ENCODE data around the gene C2orf78.

Gene C2orf78

DNA sequence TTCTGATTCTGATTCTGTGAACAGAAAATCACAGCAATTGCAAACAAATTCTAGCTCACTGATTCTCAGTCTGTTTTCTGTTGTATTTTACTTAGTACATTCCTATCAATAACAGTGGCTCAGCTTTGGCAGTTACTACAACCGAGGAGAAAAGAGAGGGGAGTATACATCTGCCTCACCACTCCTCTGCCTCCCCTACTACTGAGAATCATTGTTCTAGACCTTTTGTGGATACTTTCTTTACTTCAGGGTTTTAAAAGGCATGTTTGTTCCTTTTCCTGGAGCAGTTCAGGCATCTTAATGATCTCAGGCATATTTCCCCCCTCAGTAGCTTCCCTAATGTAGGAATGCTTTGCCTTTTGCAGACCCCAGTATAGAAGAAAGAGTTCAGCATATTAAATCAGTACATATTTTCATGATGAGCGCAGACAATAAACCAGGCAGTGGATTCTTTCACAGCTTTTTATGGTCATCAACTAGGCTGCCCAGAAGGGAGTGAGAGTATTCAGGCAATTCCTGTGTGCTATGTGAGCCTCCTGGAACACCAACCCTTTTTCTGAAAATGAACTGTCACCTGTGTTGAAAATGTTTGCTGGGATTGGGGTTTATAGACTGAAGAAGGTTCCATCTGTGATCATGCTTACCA, 55.0 kb downstream of the C2orf78 start:
- DNase-seq, result no peak

DNA sequence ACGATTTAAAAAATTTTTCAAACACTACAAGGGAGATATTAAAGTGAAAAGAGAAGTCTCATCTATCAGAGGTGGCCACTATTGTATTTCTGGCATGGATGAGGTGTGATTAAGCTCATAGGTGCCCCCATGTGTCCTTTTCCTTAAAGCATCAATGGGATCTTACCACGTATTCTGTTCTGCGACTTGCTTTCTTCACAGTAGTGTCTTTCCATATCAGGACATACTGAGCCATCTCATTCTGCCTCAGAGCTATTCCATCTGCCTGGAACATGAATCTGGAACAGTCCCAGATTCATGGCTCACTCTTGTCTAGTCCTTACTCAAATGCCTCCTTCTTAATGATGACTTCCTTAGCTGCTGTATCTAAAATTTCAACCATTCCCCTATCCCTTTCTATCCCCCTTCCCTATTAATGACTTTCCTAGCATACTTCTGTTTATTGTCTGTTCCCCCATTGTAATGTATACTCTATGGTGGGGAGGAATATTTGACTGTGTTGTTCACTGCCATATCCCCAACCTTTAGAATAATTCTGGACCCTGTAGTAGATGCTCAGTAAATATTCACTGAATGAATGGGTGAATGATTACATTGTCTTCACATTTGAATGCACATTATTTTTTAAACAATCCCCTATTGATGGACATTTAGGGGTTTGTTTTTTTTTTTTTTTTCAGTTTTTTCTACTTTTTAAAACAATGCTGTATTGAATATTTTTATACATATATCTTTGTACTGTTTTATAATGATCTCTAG, 55.8 kb downstream of the C2orf78 start:
- DNase-seq, result peak; percentile 14

DNA sequence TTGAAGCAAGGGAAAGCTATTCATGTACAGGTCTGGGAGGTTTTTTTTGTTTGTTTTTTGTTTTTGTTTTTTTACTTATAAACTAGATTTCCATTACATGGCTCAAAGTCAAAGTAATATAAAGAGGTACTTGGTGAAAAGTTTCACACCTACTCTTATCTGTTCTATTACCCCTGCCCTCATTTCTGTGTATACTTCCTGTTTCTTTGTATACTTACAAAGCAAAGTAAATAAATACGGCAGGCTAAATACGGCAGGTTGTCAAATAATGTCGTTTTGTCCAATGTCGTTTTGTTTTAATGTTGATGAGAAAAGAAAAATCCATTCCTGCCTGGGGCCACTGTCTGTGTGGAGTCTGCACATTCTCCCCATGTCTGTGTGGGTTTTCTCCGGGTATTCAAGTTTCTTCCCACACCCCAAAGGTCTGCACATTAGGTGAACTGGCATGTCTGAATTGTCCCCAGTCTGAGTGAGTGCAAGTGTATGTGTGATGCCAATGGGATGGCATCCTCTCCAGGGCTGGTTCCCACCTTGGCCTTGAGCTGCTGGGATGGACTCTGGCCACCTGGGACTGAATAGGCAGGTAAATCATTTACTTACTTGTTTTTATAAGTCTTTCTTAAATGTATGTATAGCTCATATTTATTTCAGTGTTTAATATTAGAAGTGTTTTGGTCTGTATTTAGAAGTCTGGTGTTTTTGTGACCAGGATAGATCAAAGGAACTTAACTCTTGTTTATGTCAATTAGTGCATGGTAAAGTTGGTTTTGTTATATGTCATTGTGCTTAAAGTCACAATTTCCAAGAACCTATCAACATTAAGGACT, 58.1 kb downstream of the C2orf78 start:
- DNase-seq, result no peak

DNA sequence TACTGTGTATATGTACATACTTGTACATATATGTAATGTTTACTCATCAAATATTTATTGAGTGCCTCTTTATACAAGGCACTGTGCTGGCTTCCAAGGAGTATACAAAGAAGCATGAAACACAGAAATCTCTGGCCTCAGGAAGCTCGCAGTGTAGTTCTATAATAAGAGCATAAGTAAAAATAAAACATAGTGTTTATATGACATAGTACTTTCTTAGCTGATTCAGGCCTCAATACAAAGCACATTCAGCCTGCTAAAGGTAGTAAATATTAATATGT, 58.7 kb downstream of the C2orf78 start:
- DNase-seq, result no peak

DNA sequence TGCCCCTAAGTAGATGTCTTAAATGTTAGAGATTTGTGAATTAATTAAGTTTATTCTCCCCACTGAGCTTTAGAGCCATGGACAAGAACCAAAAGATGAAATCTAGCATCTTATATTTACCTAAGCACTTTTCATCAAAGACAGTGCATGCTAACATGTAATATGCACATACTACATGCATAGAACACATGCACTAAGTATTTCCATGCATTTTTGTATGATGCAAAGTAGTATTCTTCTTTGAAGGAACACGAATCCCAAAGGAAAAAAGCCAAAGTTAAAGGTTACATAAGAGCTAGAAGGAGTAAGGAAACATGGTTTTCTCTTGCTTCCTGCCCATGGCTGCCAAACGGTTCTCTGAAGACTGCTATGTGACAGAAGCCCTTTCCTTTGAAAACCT, 60.1 kb downstream of the C2orf78 start:
- DNase-seq, result no peak

DNA sequence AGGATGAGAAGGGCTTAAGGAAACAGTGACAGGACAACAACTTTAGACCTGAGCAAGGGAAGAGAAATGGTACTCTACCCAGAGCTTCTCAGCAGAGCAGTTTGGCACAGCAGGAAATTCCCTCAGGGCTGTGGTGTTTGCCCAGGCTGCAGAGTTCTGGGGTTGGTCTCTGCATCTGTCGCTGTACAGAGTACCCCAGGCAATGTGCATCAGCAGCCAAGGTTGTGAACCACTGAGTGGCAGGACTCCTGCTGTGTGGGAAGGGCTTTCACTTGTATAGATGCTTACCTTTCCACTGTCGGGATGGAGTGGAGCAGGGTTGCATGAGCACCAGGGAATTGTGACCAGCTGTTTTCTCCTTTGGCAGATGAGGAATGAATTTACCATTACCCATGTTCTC, 66.0 kb downstream of the C2orf78 start:
- DNase-seq, result no peak

DNA sequence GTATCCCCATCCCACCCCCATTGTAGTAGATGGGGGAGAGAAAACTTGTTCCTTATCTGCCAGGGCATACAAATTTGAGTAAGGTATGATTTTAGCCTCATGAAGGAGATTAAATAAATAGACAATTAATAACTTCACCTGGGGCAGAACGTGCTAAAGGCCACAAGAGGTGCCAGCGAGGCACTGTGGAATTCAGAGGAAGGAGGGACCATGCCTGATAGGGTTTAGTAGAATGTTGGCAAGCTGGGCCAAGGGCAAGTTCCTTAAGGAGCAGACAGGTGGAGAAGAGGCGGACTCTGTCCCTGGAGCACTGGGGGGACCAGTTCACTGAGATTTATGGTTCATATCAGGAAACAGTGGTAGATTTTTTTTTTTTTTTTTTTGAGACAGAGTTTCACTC, 67.3 kb downstream of the C2orf78 start:
- DNase-seq, result peak; percentile 65

DNA sequence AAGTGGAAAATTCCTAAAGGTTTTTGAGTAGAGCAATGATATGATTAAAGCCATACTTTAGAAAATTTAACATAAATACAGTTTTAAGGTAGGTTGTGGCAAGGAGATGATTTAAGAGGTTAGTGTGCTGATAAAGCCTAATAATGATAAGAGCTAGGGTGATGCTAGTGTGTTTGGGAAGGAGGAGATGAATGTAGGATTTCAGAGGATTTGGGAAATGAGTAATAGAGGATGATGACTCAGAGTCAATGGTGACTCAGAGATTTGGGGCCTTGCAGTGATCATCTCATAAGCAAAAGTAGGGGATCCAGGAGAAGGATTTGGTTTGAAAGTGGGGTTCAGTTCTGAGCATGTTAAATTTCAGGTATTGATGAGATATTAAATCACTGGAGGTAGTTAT, 68.0 kb downstream of the C2orf78 start:
- no peak for DNase-seq

DNA sequence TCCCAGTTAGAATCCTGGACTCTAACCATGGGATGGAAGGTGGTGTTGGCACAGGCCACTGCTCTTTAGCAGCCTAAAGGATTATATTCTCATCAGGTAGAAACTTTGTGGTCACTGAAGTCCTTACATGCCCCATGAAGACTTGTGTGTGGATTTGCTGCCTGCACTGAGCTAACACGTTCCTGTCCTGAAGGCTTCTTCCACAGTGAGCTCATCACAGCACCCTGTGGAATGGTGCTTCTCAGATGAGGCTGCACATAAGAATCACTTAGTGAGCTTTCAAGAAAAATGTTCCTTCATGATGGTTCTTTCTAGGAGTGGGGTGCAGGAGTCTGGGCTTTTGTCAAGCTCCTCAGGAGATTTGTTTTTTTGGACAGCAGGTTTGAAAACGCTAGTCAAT, 71.5 kb downstream of the C2orf78 start:
- DNase-seq, result no peak

DNA sequence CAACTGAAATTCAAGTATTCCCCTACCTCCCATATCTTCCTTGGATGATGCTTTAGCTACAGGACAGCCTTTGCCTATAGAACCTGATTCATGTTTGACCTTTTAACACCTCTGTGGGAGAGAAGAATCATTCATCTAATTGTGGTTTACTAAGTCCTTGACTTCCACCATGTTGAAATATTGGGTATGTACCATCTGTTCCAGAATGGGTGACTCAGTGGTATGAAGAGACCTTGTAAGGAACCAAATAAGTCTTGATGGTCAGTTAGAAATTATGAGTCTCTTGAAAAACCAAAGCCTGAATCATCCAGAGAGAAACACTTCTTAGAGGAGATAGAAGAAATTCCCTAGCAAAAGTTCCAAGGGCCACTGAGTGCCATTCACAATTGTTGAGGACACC, 72.2 kb downstream of the C2orf78 start:
- DNase-seq, result no peak

DNA sequence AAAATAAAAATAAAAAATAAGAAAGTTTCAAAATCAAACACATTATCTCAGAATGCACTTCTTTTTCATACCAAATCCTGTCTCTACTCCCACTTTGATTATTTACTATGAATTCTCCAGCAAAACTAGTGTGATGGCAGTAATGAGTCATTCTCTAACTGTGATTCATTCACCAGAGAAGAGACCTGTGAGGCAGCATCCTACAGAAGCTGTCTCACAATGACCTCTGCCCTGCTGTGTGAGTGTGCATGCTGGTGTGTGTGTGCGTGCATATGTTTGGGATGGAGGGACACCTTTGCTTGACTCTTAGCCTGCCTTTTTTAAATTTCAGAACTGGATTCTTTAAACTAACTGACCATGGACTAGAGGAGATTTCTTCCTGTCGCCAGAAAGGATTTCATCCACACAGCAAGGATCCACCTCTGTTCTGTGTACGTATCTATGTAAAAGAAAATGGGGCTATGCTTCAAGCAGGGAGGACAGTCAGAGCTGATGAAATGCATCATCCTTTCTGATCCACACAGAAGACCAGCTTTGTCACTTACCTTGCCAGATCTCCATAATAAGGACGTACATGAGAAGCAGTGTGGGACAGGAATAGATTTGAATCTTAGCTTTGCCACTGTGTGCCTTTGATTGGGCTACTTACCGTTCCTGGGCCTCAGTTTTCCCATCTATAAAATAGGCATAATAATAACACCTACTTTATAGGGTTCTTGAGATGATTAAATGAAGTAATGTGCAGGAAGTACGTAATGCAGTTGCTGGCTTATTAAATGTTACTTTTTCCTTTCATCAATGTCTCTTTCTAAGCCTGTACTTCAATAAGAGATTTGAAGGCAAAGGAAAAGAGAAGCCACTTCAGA, 76.0 kb downstream of the C2orf78 start:
- DNase-seq, result no peak

DNA sequence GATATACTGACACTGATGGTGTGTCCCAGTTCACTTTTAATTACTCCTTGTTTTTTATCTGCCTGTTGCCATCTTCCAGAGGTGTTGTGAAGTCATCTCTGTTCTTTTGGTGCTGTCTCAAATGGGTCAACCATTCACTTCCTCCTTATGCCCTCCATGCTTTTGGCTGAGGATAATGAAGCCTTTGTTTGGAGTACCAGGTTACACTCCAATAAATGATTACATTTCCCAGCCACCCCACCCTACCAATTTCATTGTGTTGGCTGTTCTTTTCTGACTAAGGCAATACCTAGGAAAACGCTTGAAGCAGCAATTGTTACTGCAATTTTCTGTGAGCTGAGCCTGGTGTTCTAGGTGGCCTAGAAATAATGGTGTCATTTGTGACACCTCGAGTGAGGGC, 79.0 kb downstream of the C2orf78 start:
- no peak for DNase-seq
